Measurements from ENCODE around the gene ZNF710. TPM values are rescaled to one million over a fixed set of nuclear protein-coding genes. Genes with fewer than 3 reads are reported as not detected.

The ZNF710 gene
- polyA plus RNA-seq, 1 of the 3 experiments (the other 2 are of a cell fraction), result 2.7 TPM

DNA sequence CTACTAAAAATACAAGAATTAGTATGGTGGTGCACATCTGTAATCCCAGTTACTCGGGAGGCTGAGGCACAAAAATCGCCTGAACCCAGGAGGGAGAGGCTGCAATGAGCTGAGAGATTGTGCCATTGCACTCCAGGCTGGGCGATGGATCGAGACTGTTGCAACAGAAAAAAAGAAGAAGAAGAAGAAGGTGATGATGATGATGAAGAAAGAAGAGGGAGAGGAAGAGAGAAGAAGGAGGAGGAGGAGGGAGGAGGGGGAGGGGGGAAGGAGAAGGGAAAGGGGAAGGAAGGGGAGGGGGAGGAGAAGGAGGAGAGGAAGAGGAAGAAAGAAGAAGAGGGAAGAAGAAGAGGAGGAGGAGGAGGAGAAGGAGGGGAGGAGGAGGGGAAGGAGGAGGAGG is 33.2 kb upstream of the ZNF710 start:
- no peak for DNase-seq
- peaks cover 0 to 4% of the 10 kb centered on the region in 2 experiments; a peak in 1 of 4 replicates for H3K4me1 ChIP-seq (ENCODE audit: control insufficient read depth in 1 of 2, insufficient read depth in 2 of 2, low read depth in 1 of 2, low read length in 1 of 2)
- no peaks in the 10 kb centered on the region for H3K36me3 ChIP-seq (replicated peaks in 1 of 2; ENCODE audit: control insufficient read depth in 1 of 2, insufficient read depth in 2 of 2, low read length in 1 of 2)
- H3K9me3 ChIP-seq, result no peaks in the 10 kb centered on the region
- no peak overlapping the region for H3K4me3 ChIP-seq (ENCODE audit: low read depth in 2 of 2, low read length in 1 of 2)
- no peak overlapping the region for H3K9ac ChIP-seq
- H3K4me2 ChIP-seq, result no peak overlapping the region
- ChIA-PET CTCF (interaction anchor here (1.1 to 1.6 kb wide), 2 partner anchors 10 to 251 kb away, joined by 4 read pairs; no protein-coding TSS in a partner anchor), POLR2A (no interaction called here)
- H4K20me1 ChIP-seq (ENCODE audit: insufficient read depth), result no peaks in the 10 kb centered on the region
- H3F3A ChIP-seq (replicated peaks; ENCODE audit: insufficient read depth), result no peaks in the 10 kb centered on the region
- no peaks in the 10 kb centered on the region for H3K9me2 ChIP-seq
- WGBS (ENCODE audit: low lambda C conversion rate), result 73% methylated on average over 4 of the region's 4 CpGs
- no peak overlapping the region for H3K27ac ChIP-seq (ENCODE audit: low read depth in 2 of 2, low read length in 1 of 2)
- H3K27me3 ChIP-seq (ENCODE audit: insufficient read depth), result no peaks in the 10 kb centered on the region
- TF ChIP-seq RXRA (IDR thresholded peaks at IDR 0.05; ENCODE audit: borderline replicate concordance, low read depth), result no peak
- TF ChIP-seq RFX5 (IDR thresholded peaks at IDR 0.05; ENCODE audit: low read length), result no peak
- no peak for TF ChIP-seq CHD2 (IDR thresholded peaks at IDR 0.05; ENCODE audit: low read length, partially characterized antibody)
- TF ChIP-seq FOSL2 (IDR thresholded peaks at IDR 0.05; ENCODE audit: borderline replicate concordance, low read depth), result no peak
- TF ChIP-seq ZBTB33 (IDR thresholded peaks at IDR 0.05; ENCODE audit: borderline replicate concordance, low read depth), result no peak
- no peak for TF ChIP-seq SMC3 (IDR thresholded peaks at IDR 0.05; ENCODE audit: low read depth, low read length)
- no peak for TF ChIP-seq RCOR1 (IDR thresholded peaks at IDR 0.05; ENCODE audit: low read length)
- no peak for TF ChIP-seq GATA2 (CRISPR knock-in tag; IDR thresholded peaks at IDR 0.05)
- no peak for TF ChIP-seq TAF1 (IDR thresholded peaks at IDR 0.05; ENCODE audit: borderline replicate concordance, low read depth, low read length)
- TF ChIP-seq USF1 (IDR thresholded peaks at IDR 0.05; ENCODE audit: borderline replicate concordance, low read depth), result no peak
- H3K79me2 ChIP-seq (ENCODE audit: insufficient read depth), result no peaks in the 10 kb centered on the region
- no peak overlapping the region for H2AFZ ChIP-seq (ENCODE audit: low read depth)

- Histone ChIP-seq H2AFZ (ENCODE audit: low read depth) (no peak overlapping the region), H4K20me1 (ENCODE audit: insufficient read depth) (no peaks in the 10 kb centered on the region), H3K79me2 (ENCODE audit: insufficient read depth) (no peaks in the 10 kb centered on the region), H3K27me3 (ENCODE audit: insufficient read depth) (no peaks in the 10 kb centered on the region), H3K9ac (no peak overlapping the region), H3K4me1 (ENCODE audit: control insufficient read depth in 1 of 2, insufficient read depth in 2 of 2, low read depth in 1 of 2, low read length in 1 of 2) (no peaks in the 10 kb centered on the region; a peak in 1 of 4 replicates), H3K27ac (ENCODE audit: low read depth in 2 of 2, low read length in 1 of 2) (no peak overlapping the region), H3K4me3 (ENCODE audit: low read depth in 2 of 2, low read length in 1 of 2) (no peak overlapping the region; a peak in 1 of 4 replicates), H3F3A (replicated peaks; ENCODE audit: insufficient read depth) (no peaks in the 10 kb centered on the region), H3K9me3 (no peaks in the 10 kb centered on the region), H3K4me2 (no peak overlapping the region), H3K36me3 (replicated peaks in 1 of 2; ENCODE audit: control insufficient read depth in 1 of 2, insufficient read depth in 2 of 2, low read length in 1 of 2) (no peaks in the 10 kb centered on the region), H3K9me2 (no peaks in the 10 kb centered on the region)
- DNase-seq, result peak; percentile 80
- ChIA-PET CTCF (interaction anchor here (0.5 to 2.4 kb wide), 17 partner anchors 12 to 244 kb away, joined by 3 to 13 read pairs (median 4); partner anchors contain the start of gene ARPIN), POLR2A (no interaction called here)
- TF ChIP-seq CHD2 (IDR thresholded peaks at IDR 0.05; ENCODE audit: low read length, partially characterized antibody) (no peak), MAX (IDR thresholded peaks at IDR 0.05; ENCODE audit: low read depth) (no peak), YY1 (IDR thresholded peaks at IDR 0.05; ENCODE audit: low read depth) (no peak), RAD21 (IDR thresholded peaks at IDR 0.05; ENCODE audit: low read length) (peak; percentile 60), RXRA (IDR thresholded peaks at IDR 0.05; ENCODE audit: borderline replicate concordance, low read depth) (no peak), NFIC (IDR thresholded peaks at IDR 0.05; ENCODE audit: borderline replicate concordance) (peak; percentile 25; the same call in 1 of the 2 replicates), SMC3 (IDR thresholded peaks at IDR 0.05; ENCODE audit: low read depth, low read length) (peak; percentile 49), CTCF (IDR thresholded peaks at IDR 0.05) (peak; percentile 64), TCF12 (IDR thresholded peaks at IDR 0.05) (no peak)
- WGBS (ENCODE audit: low lambda C conversion rate), result 40% methylated on average over 4 of the region's 4 CpGs
Observed at GRCh38 chr15:89971592-89971997, 29.5 kb upstream of the ZNF710 start.
